SK-N-MC (cell line): ENCODE data around the gene KCNQ4.

Experiments used
- DNase-seq: peaks from one replicate; pipeline ENCODE4 v3.0.0-alpha.2; 2011; ENCODE audit warnings: low read depth, low spot score
- H3K27ac ChIP-seq: fragments of 200-600 bp; sonication (generic); 2 replicates; pipeline ENCODE4 v1.5.1; 2016; ENCODE audit warnings: mixed run types
- H3K36me3 ChIP-seq: fragments of 200-600 bp; sonication (generic); 2 replicates; pipeline ENCODE4 v1.6.1; 2017; ENCODE audit warnings: antibody characterized with exemption, low read length, mixed read lengths; ENCODE audit not compliant: insufficient read depth
- H3K4me3 ChIP-seq: fragments of 200-600 bp; sonication (generic); 2 replicates; pipeline ENCODE4 v1.5.1; 2016
- H3K9ac ChIP-seq: fragments of 200-600 bp; sonication (generic); 2 replicates; pipeline ENCODE4 v1.8.0; 2017; ENCODE audit warnings: mixed run types, mixed read lengths; ENCODE audit not compliant: insufficient read length
- H3K9me3 ChIP-seq: fragments of 200-600 bp; sonication (generic); 2 replicates; pipeline ENCODE4 v1.6.1; 2017; ENCODE audit warnings: low read depth, mild to moderate bottlenecking, antibody characterized with exemption, low read length, moderate library complexity, mixed read lengths
- EZH2 ChIP-seq: fragments of 200-600 bp; sonication (generic); IDR thresholded peaks from one replicate; pipeline ENCODE4 v1.6.1; 2017; ENCODE audit warnings: antibody characterized with exemption
- FOXP2 ChIP-seq: optimal IDR thresholded peaks from 2 replicates; pipeline ENCODE3; 2011; ENCODE audit warnings: mild to moderate bottlenecking, moderate library complexity; ENCODE audit not compliant: insufficient read depth; ENCODE audit errors: extremely low read length, control extremely low read depth
- POLR2AphosphoS5 ChIP-seq: IDR thresholded peaks from 2 replicates; pipeline ENCODE4 v1.6.1; 2012; ENCODE audit warnings: mild to moderate bottlenecking, low read depth, low read length, borderline replicate concordance

The KCNQ4 gene

DNA sequence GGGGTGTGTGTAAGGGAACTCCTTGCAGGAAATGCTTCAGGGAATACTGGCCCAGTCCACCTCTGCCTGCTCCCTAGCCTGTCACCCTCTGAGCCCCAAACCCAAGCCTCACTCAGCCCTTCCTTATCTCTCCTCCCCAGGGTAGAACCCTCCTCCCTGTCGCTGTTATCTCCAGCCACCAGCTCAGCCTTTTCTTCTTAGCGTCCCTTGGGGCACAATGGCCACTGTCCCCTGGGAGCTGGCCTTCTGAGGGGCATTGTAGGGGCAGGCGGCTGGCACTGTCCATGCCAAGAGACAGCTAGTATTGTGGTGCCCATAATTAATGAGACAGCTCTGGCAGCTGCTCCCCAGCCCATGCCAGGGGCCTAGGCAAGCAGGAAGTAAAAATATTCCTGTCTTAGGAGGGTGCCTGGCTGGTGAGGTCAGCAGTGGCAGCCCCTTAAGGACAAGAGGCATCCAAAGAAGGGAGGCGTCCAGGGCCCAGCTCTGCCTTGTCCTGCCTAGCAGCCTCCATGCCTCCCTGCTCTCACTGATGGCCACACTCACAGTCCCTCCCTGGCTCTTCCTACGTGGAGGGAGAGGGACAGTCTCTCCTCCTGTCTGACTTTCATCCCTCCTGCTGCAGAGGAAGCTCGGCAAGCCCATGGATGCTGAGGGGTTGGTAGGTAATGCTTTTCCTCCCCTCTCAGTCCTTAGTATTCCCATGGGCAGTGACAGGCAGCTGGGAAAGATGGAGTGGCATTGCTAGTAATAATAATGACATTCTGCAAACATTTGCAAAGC lies 37.5 kb downstream of the KCNQ4 start:
- TF ChIP-seq FOXP2 (no peak), EZH2 (no peak), POLR2AphosphoS5 (no peak)
- Histone ChIP-seq H3K36me3 (no peaks in the 10 kb centered on the region), H3K9ac (no peak overlapping the region), H3K9me3 (no peaks in the 10 kb centered on the region), H3K27ac (no peak overlapping the region), H3K4me3 (no peak overlapping the region)
- no peak for DNase-seq

- DNase-seq, result no peak
- no peaks in the 10 kb centered on the region for H3K9me3 ChIP-seq
- H3K4me3 ChIP-seq, result no peak overlapping the region
- H3K9ac ChIP-seq, result no peak overlapping the region
- no peak for TF ChIP-seq FOXP2
- TF ChIP-seq POLR2AphosphoS5, result no peak
- TF ChIP-seq EZH2, result no peak
- no peak overlapping the region for H3K27ac ChIP-seq
- H3K36me3 ChIP-seq, result no peaks in the 10 kb centered on the region
Measured at GRCh38 chr1:40822890-40823289, 39.3 kb downstream of the KCNQ4 start.

- Histone ChIP-seq H3K9me3 (no peaks in the 10 kb centered on the region), H3K9ac (no peak overlapping the region), H3K4me3 (no peak overlapping the region), H3K36me3 (no peaks in the 10 kb centered on the region), H3K27ac (no peak overlapping the region)
- no peak for DNase-seq
- TF ChIP-seq POLR2AphosphoS5 (no peak), EZH2 (no peak), FOXP2 (no peak)
Measured at GRCh38 chr1:40823345-40823744, 39.8 kb downstream of the KCNQ4 start.

DNA sequence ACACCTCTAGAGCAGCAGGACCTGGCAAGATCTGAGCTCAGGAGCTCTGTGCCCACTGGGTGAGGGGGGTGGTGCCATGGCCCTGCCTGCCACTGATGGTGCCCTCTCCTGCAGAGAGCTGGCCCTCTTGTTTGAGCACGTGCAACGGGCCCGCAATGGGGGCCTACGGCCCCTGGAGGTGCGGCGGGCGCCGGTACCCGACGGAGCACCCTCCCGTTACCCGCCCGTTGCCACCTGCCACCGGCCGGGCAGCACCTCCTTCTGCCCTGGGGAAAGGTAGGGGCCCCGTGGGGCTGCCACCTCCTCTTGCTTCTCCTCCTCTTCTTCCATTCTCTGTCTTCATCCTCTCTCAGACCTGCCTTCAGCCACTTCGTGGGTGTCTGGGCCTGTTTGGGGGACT lies 40.4 kb downstream of the KCNQ4 start:
- TF ChIP-seq POLR2AphosphoS5 (no peak), EZH2 (no peak), FOXP2 (no peak)
- Histone ChIP-seq H3K4me3 (no peak overlapping the region), H3K9ac (no peak overlapping the region), H3K36me3 (no peaks in the 10 kb centered on the region), H3K27ac (no peak overlapping the region), H3K9me3 (no peaks in the 10 kb centered on the region)
- no peak for DNase-seq

DNA sequence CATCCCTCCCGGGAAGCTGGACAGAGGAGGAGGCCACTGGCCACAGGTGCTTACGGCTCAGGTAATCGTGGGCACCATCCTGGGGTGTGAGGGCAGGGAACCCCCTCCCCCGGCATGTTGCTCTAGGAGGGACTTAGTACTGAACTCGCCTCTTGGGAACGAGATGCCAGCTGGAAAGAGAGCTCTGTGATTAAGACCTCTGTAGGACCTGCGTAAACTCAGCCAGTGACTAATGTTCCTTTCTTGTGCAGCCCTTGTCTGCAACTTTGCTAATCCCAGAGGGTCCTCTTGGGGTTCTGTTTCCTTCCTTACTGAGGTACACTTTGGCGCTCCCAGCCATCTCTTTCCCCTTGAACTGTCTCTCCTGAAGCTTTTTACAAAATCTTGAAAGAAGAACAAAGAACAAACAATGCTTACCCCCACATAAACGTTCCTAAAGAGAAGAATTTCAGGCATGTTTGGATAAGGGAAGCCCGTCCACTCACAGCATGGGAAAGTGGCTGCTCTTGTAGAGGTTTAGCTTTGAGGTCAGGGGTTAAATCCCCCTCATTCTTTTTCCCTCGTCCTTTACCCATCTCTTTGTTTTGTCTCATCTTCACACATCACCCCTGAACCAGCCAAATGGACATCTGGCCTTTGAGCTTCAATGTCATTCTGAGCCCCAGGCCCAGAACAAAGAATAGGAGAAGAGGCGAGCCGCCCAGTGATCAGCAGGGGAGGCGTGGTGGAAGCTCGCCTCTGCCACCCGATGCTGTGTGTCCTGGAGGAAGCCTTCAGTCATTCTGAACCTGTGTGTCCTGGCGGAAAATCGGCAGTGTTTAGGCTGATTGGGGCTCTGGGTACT lies 41.2 kb downstream of the KCNQ4 start:
- Histone ChIP-seq H3K4me3 (no peak overlapping the region), H3K36me3 (no peaks in the 10 kb centered on the region), H3K9me3 (no peaks in the 10 kb centered on the region), H3K27ac (no peak overlapping the region), H3K9ac (no peak overlapping the region)
- TF ChIP-seq EZH2 (no peak), POLR2AphosphoS5 (no peak), FOXP2 (no peak)
- DNase-seq, result no peak

DNA sequence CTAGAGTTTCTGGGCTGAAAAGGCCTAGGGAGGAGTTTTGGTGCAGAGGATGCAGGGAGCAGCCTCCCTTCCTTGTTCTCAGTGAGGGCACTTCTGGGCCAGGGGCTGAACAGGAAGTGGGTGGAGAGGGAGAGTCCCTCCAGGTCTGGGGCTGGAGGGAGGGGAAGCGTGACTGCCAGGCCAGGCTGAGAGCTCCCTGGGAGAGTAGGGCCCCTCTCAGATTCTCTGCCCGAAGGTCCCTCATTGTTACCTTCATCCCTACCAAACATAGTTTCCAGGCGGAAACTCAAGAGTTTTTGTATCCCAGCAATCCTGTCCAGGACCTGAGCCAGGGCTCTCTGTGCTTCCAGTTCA lies 41.8 kb downstream of the KCNQ4 start:
- DNase-seq, result no peak
- H3K9me3 ChIP-seq, result no peaks in the 10 kb centered on the region
- no peak overlapping the region for H3K9ac ChIP-seq
- H3K36me3 ChIP-seq, result no peaks in the 10 kb centered on the region
- TF ChIP-seq EZH2 (no peak), FOXP2 (no peak), POLR2AphosphoS5 (no peak)
- no peak overlapping the region for H3K27ac ChIP-seq
- no peak overlapping the region for H3K4me3 ChIP-seq

- H3K36me3 ChIP-seq, result no peaks in the 10 kb centered on the region
- DNase-seq, result no peak
- no peak overlapping the region for H3K27ac ChIP-seq
- no peak for TF ChIP-seq POLR2AphosphoS5
- no peak for TF ChIP-seq FOXP2
- no peak for TF ChIP-seq EZH2
- H3K9ac ChIP-seq, result no peak overlapping the region
- no peaks in the 10 kb centered on the region for H3K9me3 ChIP-seq
- H3K4me3 ChIP-seq, result no peak overlapping the region
Measured at GRCh38 chr1:40825996-40826395, 42.4 kb downstream of the KCNQ4 start.

DNA sequence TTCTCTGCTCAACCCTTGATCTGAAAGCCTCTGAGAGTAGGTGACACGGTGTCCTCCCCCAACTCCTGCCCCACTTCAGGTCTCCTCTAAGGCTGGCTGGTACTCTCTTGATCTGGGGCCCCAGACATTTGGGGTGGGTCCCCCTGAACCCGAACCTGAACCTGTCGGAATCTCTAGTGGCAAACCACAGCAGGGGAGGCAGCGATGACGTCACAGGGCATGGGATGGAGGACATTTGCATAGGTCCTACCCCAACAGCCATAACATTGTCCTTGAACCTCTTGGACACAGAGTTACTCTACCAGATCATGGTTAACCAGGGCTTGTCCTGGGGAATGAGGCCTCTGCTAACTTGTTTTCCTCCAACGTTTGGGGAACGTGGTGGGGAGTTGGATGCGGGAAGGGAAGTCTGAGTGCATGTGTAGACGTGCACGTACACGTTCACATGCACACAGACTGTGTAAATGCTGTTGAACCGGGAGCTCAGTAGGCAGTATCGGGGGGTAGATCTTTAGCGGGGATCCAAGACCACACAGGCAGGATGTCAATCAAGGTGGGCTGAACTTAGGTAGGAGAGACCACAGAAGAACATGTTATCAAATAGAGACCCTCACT lies 46.2 kb downstream of the KCNQ4 start:
- Histone ChIP-seq H3K9ac (no peak overlapping the region), H3K4me3 (no peak overlapping the region), H3K36me3 (no peaks in the 10 kb centered on the region), H3K9me3 (no peaks in the 10 kb centered on the region), H3K27ac (no peak overlapping the region)
- TF ChIP-seq FOXP2 (no peak), POLR2AphosphoS5 (no peak), EZH2 (no peak)
- no peak for DNase-seq
